GM19023 (cell line): Measurements from ENCODE around the gene PNPLA6.
"Not testable (repeated sequence)": the region's sequence is repeated elsewhere in the genome, so short reads cannot be mapped to it uniquely, and the experiment has no call there.

Experiments
- ATAC-seq: cut with Tn5 transposase; IDR thresholded peaks from one replicate; pipeline ENCODE4 v1.9.1; 2021; ENCODE audit warnings: mild to moderate bottlenecking, moderate library complexity; ENCODE audit not compliant: unreplicated experiment

PNPLA6 gene

GRCh38 chr19:7550987-7551761, 15.7 kb downstream of the PNPLA6 start:
- no peak for ATAC-seq

- ATAC-seq: no peak
Observed at GRCh38 chr19:7552781-7553180, 17.3 kb downstream of the PNPLA6 start.

- ATAC-seq: no peak
Observed at GRCh38 chr19:7554565-7554964, 19.0 kb downstream of the PNPLA6 start.

GRCh38 chr19:7554990-7555864, 19.7 kb downstream of the PNPLA6 start:
- no peak for ATAC-seq

GRCh38 chr19:7556696-7557315, 21.3 kb downstream of the PNPLA6 start:
- ATAC-seq: no peak

- ATAC-seq: no peak
Observed at GRCh38 chr19:7558667-7559066, 23.1 kb downstream of the PNPLA6 start.

- no peak for ATAC-seq
Observed at GRCh38 chr19:7559102-7559501, 23.6 kb downstream of the PNPLA6 start.

- no peak for ATAC-seq
Observed at GRCh38 chr19:7560255-7560654, 24.7 kb downstream of the PNPLA6 start.

- no peak for ATAC-seq
Observed at GRCh38 chr19:7561325-7561724, 25.8 kb downstream of the PNPLA6 start.

- no peak for ATAC-seq
Observed at GRCh38 chr19:7562646-7563393, 27.3 kb downstream of the PNPLA6 start.

GRCh38 chr19:7564866-7565265, 29.3 kb downstream of the PNPLA6 start:
- no peak for ATAC-seq

- no peak for ATAC-seq
Observed at GRCh38 chr19:7565332-7565731, 29.8 kb downstream of the PNPLA6 start.

GRCh38 chr19:7570761-7571160, 35.2 kb downstream of the PNPLA6 start:
- no peak for ATAC-seq

- ATAC-seq: no peak
Observed at GRCh38 chr19:7575434-7576040, 40.0 kb downstream of the PNPLA6 start.

GRCh38 chr19:7577422-7577821, 41.9 kb downstream of the PNPLA6 start:
- ATAC-seq: not testable (repeated sequence)

GRCh38 chr19:7578127-7578526, 42.6 kb downstream of the PNPLA6 start:
- no peak for ATAC-seq

GRCh38 chr19:7579182-7579581, 43.7 kb downstream of the PNPLA6 start:
- no peak for ATAC-seq

- no peak for ATAC-seq
Observed at GRCh38 chr19:7582446-7582845, 46.9 kb downstream of the PNPLA6 start.

- ATAC-seq: no peak
Observed at GRCh38 chr19:7589822-7590221, 54.3 kb downstream of the PNPLA6 start.

- ATAC-seq: no peak
Observed at GRCh38 chr19:7590256-7590655, 54.7 kb downstream of the PNPLA6 start.
